Upper lobe of left lung (tissue), 6 donors: ENCODE data around the gene CYP4V2. TPM values are rescaled to one million over a fixed set of nuclear protein-coding genes. Genes with fewer than 3 reads are reported as not detected.

Experiments
- ATAC-seq, 2 donors: fragments of 200-7000 bp; cut with Tn5 transposase; one replicate each; pipeline ENCODE4 v1.9.1; 2022; ENCODE audit warnings: mild to moderate bottlenecking in 2 of 2, moderate library complexity in 2 of 2; ENCODE audit not compliant: low FRiP score in 2 of 2
- DNase-seq, 2 donors: peaks; one replicate each; pipeline ENCODE4 v3.0.0-alpha.2; 2019 to 2020
- H3K27ac ChIP-seq, 4 donors: fragments of 200-600 bp; sonication (generic); one replicate each; pipeline ENCODE4 v1.5.1; 2016 to 2019
- H3K27me3 ChIP-seq, 4 donors: fragments of 200-600 bp; sonication (generic); one replicate each; pipeline ENCODE4 v1.5.1; 2017 to 2019
- H3K36me3 ChIP-seq, 4 donors: fragments of 200-600 bp; sonication (generic); one replicate each; pipeline ENCODE4 v1.5.1; 2016 to 2019
- H3K4me1 ChIP-seq, 4 donors: fragments of 200-600 bp; sonication (generic); one replicate each; pipeline ENCODE4 v1.5.1; 2018 to 2019
- H3K4me3 ChIP-seq, 4 donors: fragments of 200-600 bp; sonication (generic); one replicate each; pipeline ENCODE4 v1.5.1; 2017 to 2019; ENCODE audit warnings: mild to moderate bottlenecking in 2 of 4, moderate library complexity in 1 of 4
- H3K9me3 ChIP-seq, 4 donors: fragments of 200-600 bp; sonication (generic); one replicate each; pipeline ENCODE4 v1.5.1; 2018 to 2019
- CTCF ChIP-seq, 6 experiments: fragments of 450-650 bp in 4 of 6; fragments of 200-600 bp in 2 of 6; sonication (generic) in 2 of 6; IDR thresholded peaks; one replicate each; pipeline ENCODE4 v1.5.1; 2016 to 2019; ENCODE audit warnings: antibody characterized with exemption in 6 of 6
- EP300 ChIP-seq, 4 donors: sonication (generic); formaldehyde crosslinking; IDR thresholded peaks; one replicate each; pipeline ENCODE4 v1.5.1; 2017; ENCODE audit warnings: antibody characterized with exemption in 4 of 4, control low read depth in 2 of 4
- POLR2A ChIP-seq, 4 donors: fragments of 450-650 bp; IDR thresholded peaks; one replicate each; pipeline ENCODE4 v1.5.1; 2016 to 2017; ENCODE audit warnings: antibody characterized with exemption in 4 of 4, mild to moderate bottlenecking in 2 of 4
- POLR2AphosphoS5 ChIP-seq, 2 donors: sonication (generic); formaldehyde crosslinking; IDR thresholded peaks; one replicate each; pipeline ENCODE4 v1.5.1; 2017; ENCODE audit warnings: antibody characterized with exemption in 2 of 2
- WGBS, 2 donors: methylation state at CpG; one replicate each; pipeline ENCODE4 v1.1.5; 2017 to 2018; 5-methylcytosine and 5-hydroxymethylcytosine counted together
- total RNA-seq, 6 donors: library from RNA; depleted of rRNA in 4 of 6; stranded (reverse); fragments of >200 nt in 4 of 6; gene quantifications; one replicate each; pipeline versions ENCODE4 v1.1.0 to v1.2.1, GENCODE V29; 2016 to 2021
- donor health status: DM: no; HTN: no; CAD: no; lungs with moderate emphysema.
- donor health status: DM: no; HTN: yes; CAD: no; lungs with severe emphysema.

The CYP4V2 gene
- total RNA-seq, 6 donors from 2014 or later, result 30.7 to 44.7 (median 33.1) TPM

- H3K36me3 ChIP-seq, result peaks cover 0 to 13% (median 3%) of the 10 kb centered on the region in 4 donors
- peaks cover 8 to 26% (median 21%) of the 10 kb centered on the region in 4 donors for H3K4me1 ChIP-seq
- no peaks in the 10 kb centered on the region for H3K27me3 ChIP-seq
- peak in 1 of 2 donors; percentile 37 for ATAC-seq
- TF ChIP-seq POLR2AphosphoS5 (IDR thresholded peaks at IDR 0.05) (peak in 1 of 2 donors; percentile 3), CTCF (IDR thresholded peaks at IDR 0.05) (no peak), EP300 (IDR thresholded peaks at IDR 0.05) (no peak)
- 1% methylated on average over 12 to 16 of the region's 22 CpGs for WGBS, 2 donors
- H3K4me3 ChIP-seq, result peak overlapping the region; percentile 81 to 97 (median 93)
- H3K9me3 ChIP-seq, result no peaks in the 10 kb centered on the region
- peak in 1 of 2 donors; percentile 24 for DNase-seq
- peak overlapping the region; percentile 95 to 98 (median 97) for H3K27ac ChIP-seq
Measured at GRCh38 chr4:186192066-186192612, 772 bp downstream of the CYP4V2 start.

- Histone ChIP-seq H3K4me3 (no peak overlapping the region), H3K27ac (peak overlapping the region in 1 of 4 donors; percentile 32), H3K9me3 (no peaks in the 10 kb centered on the region), H3K36me3 (peaks cover 0 to 13% (median 3%) of the 10 kb centered on the region in 4 donors), H3K27me3 (no peaks in the 10 kb centered on the region), H3K4me1 (peaks cover 8 to 27% (median 21%) of the 10 kb centered on the region in 4 donors)
- TF ChIP-seq POLR2AphosphoS5 (IDR thresholded peaks at IDR 0.05), result no peak
- TF ChIP-seq CTCF (IDR thresholded peaks at IDR 0.05), result no peak
- no peak for TF ChIP-seq EP300 (IDR thresholded peaks at IDR 0.05)
- no peak for TF ChIP-seq POLR2A (IDR thresholded peaks at IDR 0.05)
- ATAC-seq (no peak), DNase-seq (no peak)
- 94 to 98% methylated on average over 5 of the region's 5 CpGs for WGBS, 2 donors
Measured at GRCh38 chr4:186193851-186194250, 2.5 kb downstream of the CYP4V2 start.

GRCh38 chr4:186196063-186196462, 4.7 kb downstream of the CYP4V2 start:
- TF ChIP-seq EP300 (IDR thresholded peaks at IDR 0.05), result no peak
- no peak for TF ChIP-seq POLR2AphosphoS5 (IDR thresholded peaks at IDR 0.05)
- TF ChIP-seq POLR2A (IDR thresholded peaks at IDR 0.05), result no peak
- no peak for TF ChIP-seq CTCF (IDR thresholded peaks at IDR 0.05)
- Histone ChIP-seq H3K9me3 (no peaks in the 10 kb centered on the region), H3K27me3 (no peaks in the 10 kb centered on the region), H3K36me3 (peaks cover 0 to 13% (median 3%) of the 10 kb centered on the region in 4 donors), H3K4me3 (no peak overlapping the region), H3K27ac (no peak overlapping the region), H3K4me1 (peaks cover 8 to 18% (median 10%) of the 10 kb centered on the region in 4 donors)
- WGBS, 2 donors, result 96 to 97% methylated on average over 6 of the region's 6 CpGs
- DNase-seq (no peak), ATAC-seq (no peak)

- TF ChIP-seq CTCF (IDR thresholded peaks at IDR 0.05), result no peak
- TF ChIP-seq POLR2AphosphoS5 (IDR thresholded peaks at IDR 0.05), result no peak
- no peak for TF ChIP-seq POLR2A (IDR thresholded peaks at IDR 0.05)
- TF ChIP-seq EP300 (IDR thresholded peaks at IDR 0.05), result no peak
- Histone ChIP-seq H3K9me3 (no peaks in the 10 kb centered on the region), H3K27me3 (no peaks in the 10 kb centered on the region), H3K36me3 (peaks cover 0 to 7% (median 3%) of the 10 kb centered on the region in 4 donors), H3K27ac (no peak overlapping the region), H3K4me3 (no peak overlapping the region), H3K4me1 (peaks cover 4 to 9% (median 7%) of the 10 kb centered on the region in 4 donors)
- no peak for DNase-seq
- ATAC-seq, result no peak
- 90 to 95% methylated on average over 6 of the region's 6 CpGs for WGBS, 2 donors
Measured at GRCh38 chr4:186200516-186200915, 9.1 kb downstream of the CYP4V2 start.

GRCh38 chr4:186201010-186201409, 9.6 kb downstream of the CYP4V2 start:
- ATAC-seq, result no peak
- WGBS, 2 donors, result 87 to 88% methylated on average over 7 of the region's 7 CpGs
- H3K27ac ChIP-seq, result no peak overlapping the region
- DNase-seq, result no peak
- peaks cover 0 to 4% (median 3%) of the 10 kb centered on the region in 4 donors for H3K36me3 ChIP-seq
- H3K27me3 ChIP-seq, result no peaks in the 10 kb centered on the region
- no peaks in the 10 kb centered on the region for H3K9me3 ChIP-seq
- TF ChIP-seq POLR2A (IDR thresholded peaks at IDR 0.05) (no peak), EP300 (IDR thresholded peaks at IDR 0.05) (no peak), POLR2AphosphoS5 (IDR thresholded peaks at IDR 0.05) (no peak), CTCF (IDR thresholded peaks at IDR 0.05) (no peak)
- peaks cover 4 to 9% (median 7%) of the 10 kb centered on the region in 4 donors for H3K4me1 ChIP-seq
- no peak overlapping the region for H3K4me3 ChIP-seq
